H9 (cell line): ENCODE data around the gene LMTK3. TPM values are rescaled to one million over a fixed set of nuclear protein-coding genes. Genes with fewer than 3 reads are reported as not detected.

ENCODE experiments used
- DNase-seq: peaks from one replicate; pipeline ENCODE4 v3.0.0-alpha.2; 2017
- H2AFZ ChIP-seq: one replicate; pipeline ENCODE4 v1.6.1; 2013; ENCODE audit warnings: mild to moderate bottlenecking, low read length, control low read depth, moderate library complexity
- H2AK5ac ChIP-seq: 2 replicates; pipeline ENCODE4 v1.6.1; 2013; ENCODE audit warnings: low read length, control low read depth, mixed read lengths; ENCODE audit not compliant: insufficient read length
- H2BK120ac ChIP-seq: one replicate; pipeline ENCODE4 v1.6.1; 2013; ENCODE audit warnings: low read depth, mild to moderate bottlenecking, low read length, control low read depth, inconsistent platforms; ENCODE audit not compliant: poor library complexity, severe bottlenecking
- H2BK12ac ChIP-seq: 2 replicates; pipeline ENCODE4 v1.6.1; 2013; ENCODE audit warnings: low read length, control low read depth, mixed read lengths, low read depth; ENCODE audit not compliant: insufficient read length
- H2BK15ac ChIP-seq: 2 replicates; pipeline ENCODE4 v1.6.1; 2013; ENCODE audit warnings: low read depth, low read length, control low read depth
- H2BK20ac ChIP-seq: one replicate; pipeline ENCODE4 v1.6.1; 2013; ENCODE audit warnings: low read depth, mild to moderate bottlenecking, low read length, control low read depth, inconsistent platforms; ENCODE audit not compliant: poor library complexity, severe bottlenecking
- H2BK5ac ChIP-seq: 2 replicates; pipeline ENCODE4 v1.6.1; 2013; ENCODE audit warnings: low read length, control low read depth, mixed read lengths; ENCODE audit not compliant: insufficient read length
- H3K14ac ChIP-seq: 2 replicates; pipeline ENCODE4 v1.6.1; 2013; ENCODE audit warnings: low read length, control low read depth; ENCODE audit not compliant: insufficient read depth
- H3K18ac ChIP-seq: 2 replicates; pipeline ENCODE4 v1.6.1; 2013; ENCODE audit warnings: low read depth, mild to moderate bottlenecking, mixed read lengths, low read length, control low read depth; ENCODE audit not compliant: insufficient read length
- H3K23ac ChIP-seq: 2 replicates; pipeline ENCODE4 v1.6.1; 2013; ENCODE audit warnings: low read length, control low read depth, mixed read lengths, low read depth; ENCODE audit not compliant: insufficient read length
- H3K23me2 ChIP-seq: 2 replicates; pipeline ENCODE4 v1.6.1; 2013; ENCODE audit warnings: low read depth, mild to moderate bottlenecking, mixed read lengths, low read length, control low read depth; ENCODE audit not compliant: insufficient read length, poor library complexity, severe bottlenecking
- H3K27ac ChIP-seq: 2 replicates; pipeline ENCODE4 v1.5.1; 2013; ENCODE audit warnings: low read length, control low read depth, mixed read lengths, low read depth; ENCODE audit not compliant: insufficient read length
- H3K27me3 ChIP-seq: 2 replicates; pipeline ENCODE4 v1.6.1; 2013; ENCODE audit warnings: low read length, control low read depth, inconsistent platforms; ENCODE audit not compliant: insufficient read depth
- H3K4ac ChIP-seq: 2 replicates; pipeline ENCODE4 v1.6.1; 2013; ENCODE audit warnings: low read depth, mild to moderate bottlenecking, control low read depth, inconsistent platforms, low read length, moderate library complexity
- H3K4me1 ChIP-seq: 2 replicates; pipeline ENCODE4 v1.6.1; 2013; ENCODE audit warnings: low read length, control low read depth, inconsistent platforms; ENCODE audit not compliant: insufficient read depth
- H3K4me2 ChIP-seq: 2 replicates; pipeline ENCODE4 v1.6.1; 2013; ENCODE audit warnings: low read length, control low read depth, mixed read lengths; ENCODE audit not compliant: insufficient read length, insufficient read depth
- H3K56ac ChIP-seq: 2 replicates; pipeline ENCODE4 v1.6.1; 2013; ENCODE audit warnings: low read depth, mild to moderate bottlenecking, mixed read lengths, low read length, control low read depth; ENCODE audit not compliant: insufficient read length
- H3K79me1 ChIP-seq: 2 replicates; pipeline ENCODE4 v1.6.1; 2013; ENCODE audit warnings: low read depth, mild to moderate bottlenecking, moderate library complexity, low read length, control low read depth, inconsistent platforms; ENCODE audit not compliant: insufficient read depth, poor library complexity, severe bottlenecking
- H3K79me2 ChIP-seq: 2 replicates; pipeline ENCODE4 v1.6.1; 2013; ENCODE audit warnings: low read length, control low read depth, inconsistent platforms; ENCODE audit not compliant: insufficient read depth
- H3K9ac ChIP-seq: 2 replicates; pipeline ENCODE4 v1.6.1; 2013; ENCODE audit warnings: low read length, control low read depth, mixed read lengths; ENCODE audit not compliant: insufficient read length; ENCODE audit errors: extremely low read depth
- H3K9me3 ChIP-seq: one replicate; pipeline ENCODE4 v1.6.1; 2013; ENCODE audit warnings: low read depth, low read length, inconsistent platforms; ENCODE audit not compliant: control insufficient read depth
- H3T11ph ChIP-seq: one replicate; pipeline ENCODE4 v1.6.1; 2013; ENCODE audit warnings: mild to moderate bottlenecking, low read length, control low read depth, inconsistent platforms
- H4K20me1 ChIP-seq: one replicate; pipeline ENCODE4 v1.6.1; 2013; ENCODE audit not compliant: control insufficient read depth, insufficient read length, insufficient read depth
- H4K5ac ChIP-seq: 2 replicates; pipeline ENCODE4 v1.6.1; 2013; ENCODE audit warnings: low read depth, mild to moderate bottlenecking, mixed read lengths, low read length, control low read depth; ENCODE audit not compliant: insufficient read length
- H4K8ac ChIP-seq: replicated peaks from 2 replicates; pipeline ENCODE4 v1.6.1; 2013; ENCODE audit warnings: low read length, control low read depth, mixed read lengths, low read depth; ENCODE audit not compliant: insufficient read length
- H4K91ac ChIP-seq: 2 replicates; pipeline ENCODE4 v1.6.1; 2013; ENCODE audit warnings: low read depth, mild to moderate bottlenecking, moderate library complexity, mixed read lengths, low read length, control low read depth; ENCODE audit not compliant: insufficient read length
- H3K27ac Mint-ChIP-seq, 3 experiments: 2 replicates in 2 of 3; 3 replicates in 1 of 3; pipeline ENCODE4 v1.8.0; 2020 to 2021; ENCODE audit warnings: mixed read lengths in 3 of 3, mild to moderate bottlenecking in 1 of 3, moderate library complexity in 1 of 3
- H3K27me3 Mint-ChIP-seq: 2 replicates; pipeline ENCODE4 v1.8.0; 2021; ENCODE audit warnings: low read depth, mild to moderate bottlenecking, moderate library complexity, mixed read lengths
- H3K36me3 Mint-ChIP-seq, 3 experiments: 2 replicates in 2 of 3; 3 replicates in 1 of 3; pipeline ENCODE4 v1.8.0; 2020 to 2021; ENCODE audit warnings: low read depth in 3 of 3, mixed read lengths in 3 of 3; ENCODE audit not compliant: insufficient read depth in 1 of 3
- H3K4me1 Mint-ChIP-seq, 2 experiments: 2 replicates each; pipeline ENCODE4 v1.8.0; 2020; ENCODE audit warnings: mixed read lengths in 2 of 2
- H3K4me3 Mint-ChIP-seq, 2 experiments: 2 replicates in 1 of 2; 3 replicates in 1 of 2; pipeline ENCODE4 v1.8.0; 2020 to 2021; ENCODE audit warnings: mild to moderate bottlenecking in 2 of 2, mixed read lengths in 2 of 2, moderate library complexity in 1 of 2
- H3K9me3 Mint-ChIP-seq, 2 experiments: 2 replicates in 1 of 2; 3 replicates in 1 of 2; pipeline ENCODE4 v1.8.0; 2020; ENCODE audit warnings: mild to moderate bottlenecking in 2 of 2, mixed read lengths in 2 of 2, moderate library complexity in 1 of 2
- WGBS: extraction: QIAGEN DNeasy Blood & Tissue Kit; methylation state at CpG from one replicate; pipeline ENCODE4 v1.1.7; 2013; ENCODE audit warnings: missing lambda C conversion rate, low lambda C conversion rate, mixed read lengths; ENCODE audit not compliant: insufficient read length; ENCODE audit errors: extremely low coverage; 5-methylcytosine and 5-hydroxymethylcytosine counted together
- total RNA-seq: library from RNA; stranded (reverse); gene quantifications from 2 replicates; pipeline ENCODE4 v1.2.1, GENCODE V29; 2021
- TF ChIP-seq, protein P1 (sequence below): fragments of 200-600 bp; sonication (generic); conservative IDR thresholded peaks from 3 replicates; pipeline ENCODE4 v1.8.0; 2021; ENCODE audit warnings: antibody characterized with exemption, mild to moderate bottlenecking

LMTK3 gene
- total RNA-seq, 1 experiment from 2014 or later, result 14.4 TPM

DNA sequence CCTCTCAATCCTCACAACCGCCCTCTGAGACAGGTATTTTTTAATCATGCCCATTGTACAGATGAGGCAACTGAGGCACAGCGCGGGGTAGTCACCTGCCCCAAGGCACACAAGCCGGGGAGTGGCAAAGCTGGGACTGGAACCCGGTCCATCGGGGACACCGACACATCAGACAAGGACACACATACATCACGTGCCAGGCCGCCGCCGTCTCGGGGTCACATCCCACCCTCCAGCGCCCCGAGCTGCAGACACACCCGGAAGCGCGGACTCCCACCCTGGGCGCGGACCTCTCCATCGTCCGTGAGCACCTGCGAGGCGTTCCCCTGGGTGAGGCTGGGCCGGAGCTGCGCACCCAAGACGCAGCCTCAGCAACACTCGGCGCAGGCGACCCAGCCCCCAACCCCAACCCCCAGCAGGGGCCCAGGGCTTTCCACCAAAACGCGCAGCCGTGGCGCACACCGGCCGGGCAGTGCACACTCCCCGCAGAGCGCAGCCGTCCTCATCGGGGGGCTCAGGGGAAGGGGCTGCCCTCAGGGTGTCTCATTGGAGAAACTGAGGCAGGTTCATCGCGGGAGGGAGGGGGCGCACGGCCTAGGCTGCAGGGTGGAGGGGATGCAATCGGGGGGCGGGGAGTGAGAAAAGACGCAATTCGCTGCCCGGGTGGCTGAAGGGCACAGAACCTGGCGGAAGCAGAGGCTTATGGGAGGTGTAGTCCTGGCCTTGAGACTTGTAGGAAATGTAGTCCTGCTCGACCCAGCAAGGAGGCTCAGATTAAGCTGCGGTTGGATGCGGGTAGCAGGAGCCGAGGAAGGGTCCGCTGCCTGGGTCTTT lies 1.9 kb upstream of the LMTK3 start:
- no peaks in the 10 kb centered on the region; the same call in 1 of the 2 replicates for H3K4me1 ChIP-seq
- no peak overlapping the region for H3K9ac ChIP-seq
- WGBS, result no CpG with 5 or more reads among the region's 54 CpGs
- no peak overlapping the region for H2AK5ac ChIP-seq
- H2BK120ac ChIP-seq, result no peak overlapping the region
- no peak overlapping the region for H2BK5ac ChIP-seq
- TF ChIP-seq, protein P1, sequence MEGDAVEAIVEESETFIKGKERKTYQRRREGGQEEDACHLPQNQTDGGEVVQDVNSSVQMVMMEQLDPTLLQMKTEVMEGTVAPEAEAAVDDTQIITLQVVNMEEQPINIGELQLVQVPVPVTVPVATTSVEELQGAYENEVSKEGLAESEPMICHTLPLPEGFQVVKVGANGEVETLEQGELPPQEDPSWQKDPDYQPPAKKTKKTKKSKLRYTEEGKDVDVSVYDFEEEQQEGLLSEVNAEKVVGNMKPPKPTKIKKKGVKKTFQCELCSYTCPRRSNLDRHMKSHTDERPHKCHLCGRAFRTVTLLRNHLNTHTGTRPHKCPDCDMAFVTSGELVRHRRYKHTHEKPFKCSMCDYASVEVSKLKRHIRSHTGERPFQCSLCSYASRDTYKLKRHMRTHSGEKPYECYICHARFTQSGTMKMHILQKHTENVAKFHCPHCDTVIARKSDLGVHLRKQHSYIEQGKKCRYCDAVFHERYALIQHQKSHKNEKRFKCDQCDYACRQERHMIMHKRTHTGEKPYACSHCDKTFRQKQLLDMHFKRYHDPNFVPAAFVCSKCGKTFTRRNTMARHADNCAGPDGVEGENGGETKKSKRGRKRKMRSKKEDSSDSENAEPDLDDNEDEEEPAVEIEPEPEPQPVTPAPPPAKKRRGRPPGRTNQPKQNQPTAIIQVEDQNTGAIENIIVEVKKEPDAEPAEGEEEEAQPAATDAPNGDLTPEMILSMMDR, result no peak
- no peak overlapping the region for H4K8ac ChIP-seq
- no peak overlapping the region for H4K91ac ChIP-seq
- no peaks in the 10 kb centered on the region for H4K20me1 ChIP-seq
- no peak overlapping the region for H4K5ac ChIP-seq
- Mint-ChIP-seq H3K4me3 (no peak overlapping the region), H3K36me3 (no peaks in the 10 kb centered on the region), H3K27me3 (peaks cover 9% of the 10 kb centered on the region), H3K9me3 (no peaks in the 10 kb centered on the region), H3K27ac (peak overlapping the region in 1 of 3 experiments; percentile 76; a peak in 2 of 7 replicates), H3K4me1 (peaks cover 20 to 38% of the 10 kb centered on the region in 2 experiments)
- peak; percentile 94 for DNase-seq
- peaks cover 2% of the 10 kb centered on the region; the same call in 1 of the 2 replicates for H3K27me3 ChIP-seq
- no peak overlapping the region for H3K56ac ChIP-seq
- H2BK20ac ChIP-seq, result no peak overlapping the region
- H3K14ac ChIP-seq, result 0 out of 2 replicates have a peak overlapping the region, but pooled peaks have one; percentile 52
- no peaks in the 10 kb centered on the region for H3K79me1 ChIP-seq
- no peak overlapping the region for H2BK12ac ChIP-seq
- H2AFZ ChIP-seq, result no peak overlapping the region
- H3K79me2 ChIP-seq, result no peaks in the 10 kb centered on the region
- H3K4me2 ChIP-seq, result peak overlapping the region; percentile 31
- H3K9me3 ChIP-seq, result no peaks in the 10 kb centered on the region
- H3K27ac ChIP-seq, result no peak overlapping the region
- no peak overlapping the region for H3K4ac ChIP-seq
- no peak overlapping the region for H3K23ac ChIP-seq
- H3K23me2 ChIP-seq, result peaks cover 12% of the 10 kb centered on the region
- no peak overlapping the region for H2BK15ac ChIP-seq
- peak overlapping the region; percentile 21 for H3K18ac ChIP-seq
- no peak overlapping the region for H3T11ph ChIP-seq
